NCI-H2196 (cell line): ENCODE results near the gene USP48.

ENCODE experiments used
- DNase-seq: peaks from one replicate; lab custom pipeline; 2025; ENCODE audit not compliant: unreplicated experiment; lab: John Stamatoyannopoulos, UW

USP48 gene

GRCh38 chr1:21749859-21750468 is 33.0 kb downstream of the USP48 start:
- DNase-seq = no peak

- no peak for DNase-seq
Measured at GRCh38 chr1:21749109-21749508, 33.8 kb downstream of the USP48 start.

- no peak for DNase-seq
Measured at GRCh38 chr1:21743476-21743875, 39.5 kb downstream of the USP48 start.

- no peak for DNase-seq
Measured at GRCh38 chr1:21742578-21742977, 40.4 kb downstream of the USP48 start.

GRCh38 chr1:21741206-21741605 is 41.7 kb downstream of the USP48 start:
- no peak for DNase-seq

GRCh38 chr1:21736876-21737275 is 46.1 kb downstream of the USP48 start:
- DNase-seq = no peak

- DNase-seq = no peak
Measured at GRCh38 chr1:21736011-21736410, 46.9 kb downstream of the USP48 start.

- no peak for DNase-seq
Measured at GRCh38 chr1:21734526-21734925, 48.4 kb downstream of the USP48 start.

- DNase-seq = no peak
Measured at GRCh38 chr1:21732664-21733063, 50.3 kb downstream of the USP48 start.

GRCh38 chr1:21725748-21726392 is 57.1 kb downstream of the USP48 start:
- no peak for DNase-seq

GRCh38 chr1:21724570-21724969 is 58.4 kb downstream of the USP48 start:
- DNase-seq = no peak

- DNase-seq = no peak
Measured at GRCh38 chr1:21724098-21724497, 58.9 kb downstream of the USP48 start.

- DNase-seq = no peak
Measured at GRCh38 chr1:21721295-21721985, 61.5 kb downstream of the USP48 start.

GRCh38 chr1:21716169-21716568 is 66.8 kb downstream of the USP48 start:
- DNase-seq = no peak

- no peak for DNase-seq
Measured at GRCh38 chr1:21707891-21708290, 75.1 kb downstream of the USP48 start.

- DNase-seq = no peak
Measured at GRCh38 chr1:21707086-21707840, 75.7 kb downstream of the USP48 start.

GRCh38 chr1:21706151-21706835 is 76.7 kb downstream of the USP48 start:
- DNase-seq = no peak

GRCh38 chr1:21705303-21705980 is 77.5 kb downstream of the USP48 start:
- no peak for DNase-seq

- DNase-seq = no peak
Measured at GRCh38 chr1:21704145-21704544, 78.8 kb downstream of the USP48 start.

- DNase-seq = peak; percentile 30
Measured at GRCh38 chr1:21703318-21703963, 79.5 kb downstream of the USP48 start.
